ENCODE measurements around the gene RFX3. TPM values are rescaled to one million over a fixed set of nuclear protein-coding genes. Genes with fewer than 3 reads are reported as not detected.

RFX3 gene
- polyA plus RNA-seq (ENCODE audit: insufficient read length): 22.8 TPM
- long read RNA-seq, donor 1: 0 reads
- long read RNA-seq, donor 2, full-length matches to known transcripts: 1 of 1 reads
- long read RNA-seq, donor 2, partial matches to known transcripts: 0 of 1 reads
- long read RNA-seq, donor 2, other reads (novel, unspliced or antisense): 0 of 1 reads
- long read RNA-seq, donor 3: 0 reads
- long read RNA-seq, donor 4: 0 reads
- long read RNA-seq, donor 5: 0 reads
- long read RNA-seq, donor 6: 0 reads
- long read RNA-seq, donor 7, full-length matches to known transcripts: 1 of 1 reads
- long read RNA-seq, donor 7, partial matches to known transcripts: 0 of 1 reads
- long read RNA-seq, donor 7, other reads (novel, unspliced or antisense): 0 of 1 reads
- long read RNA-seq, donor 8: 0 reads

- peak; percentile 93 for DNase-seq
Measured at GRCh38 chr9:3525836-3526164, at the start of gene RFX3. Gene RFX3, minus strand, starts transcription at chr9:3526001. Its CDS starts 130,413 bp downstream, at chr9:3395588.

DNA sequence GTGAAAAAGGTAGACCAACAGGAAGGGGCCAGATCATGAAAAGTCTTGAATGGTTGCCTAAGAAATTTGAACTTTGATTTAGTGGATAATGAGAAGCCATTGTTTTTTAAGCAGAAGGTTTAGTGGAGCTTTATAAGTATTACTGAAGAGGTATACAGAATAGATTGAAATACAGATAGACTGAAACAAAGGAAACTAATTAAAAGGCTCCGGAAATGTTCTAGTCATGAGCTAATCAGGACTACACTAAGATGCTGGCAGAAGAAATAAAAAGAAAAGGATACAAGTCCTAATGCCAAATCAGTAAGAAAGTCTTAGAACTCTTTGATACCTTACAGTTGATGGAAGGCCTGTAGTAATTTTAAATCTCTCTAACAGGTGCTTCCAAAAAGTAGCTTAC lies 45.7 kb upstream of the RFX3 start:
- DNase-seq: no peak

DNA sequence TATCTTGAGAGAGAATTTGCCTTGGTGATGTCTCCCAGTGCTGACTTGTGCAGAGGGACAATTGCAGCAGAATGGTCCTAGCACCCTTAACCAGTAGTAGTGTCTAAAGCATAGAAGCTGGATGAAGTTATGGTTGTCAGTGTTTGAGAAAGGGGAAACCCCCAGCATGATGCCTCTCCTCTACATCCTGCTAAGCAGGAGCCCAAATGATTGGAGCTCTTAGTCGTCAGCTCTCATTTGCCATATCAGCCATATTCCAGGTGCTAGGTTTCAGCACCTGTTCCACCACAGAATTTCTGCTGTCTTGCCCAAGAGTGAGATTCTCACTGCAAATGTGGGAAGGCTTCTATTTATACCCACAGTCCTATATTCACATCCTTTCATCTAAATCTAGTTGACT lies 43.7 kb upstream of the RFX3 start:
- no peak for DNase-seq

- no peak for DNase-seq
Measured at GRCh38 chr9:3567988-3568387, 42.2 kb upstream of the RFX3 start.

DNA sequence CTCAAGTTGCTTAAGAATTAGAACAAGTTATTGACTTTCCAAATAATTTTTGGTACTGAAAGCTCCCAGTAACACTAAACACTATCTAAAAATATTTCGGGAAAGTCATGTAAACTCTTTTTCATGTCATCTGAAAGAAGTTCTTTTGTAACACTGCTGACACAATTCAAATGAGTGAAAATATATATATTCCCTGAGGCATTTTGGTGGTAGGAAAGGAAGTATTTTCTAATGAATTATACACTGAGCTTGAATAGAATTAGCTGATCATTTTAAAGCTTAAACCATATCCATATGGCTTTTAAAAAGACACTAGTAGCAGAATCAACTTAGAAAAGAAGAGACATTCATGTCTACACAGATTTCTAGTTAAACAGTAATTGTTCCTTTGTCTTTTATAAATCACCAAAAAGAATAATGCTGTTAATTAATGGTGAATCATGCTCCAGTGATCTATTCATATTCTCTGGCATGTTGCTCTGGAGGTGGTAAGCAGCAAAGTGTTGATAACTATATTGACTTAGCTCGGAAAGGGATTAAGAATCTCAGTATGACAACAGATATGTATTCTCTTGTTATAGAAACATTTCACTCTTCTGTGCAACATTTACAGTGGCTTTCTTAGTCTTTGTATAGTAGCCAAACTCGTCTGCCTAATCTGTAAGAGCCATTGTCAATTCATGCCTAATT lies 27.4 kb upstream of the RFX3 start:
- DNase-seq: no peak

- DNase-seq: no peak
Measured at GRCh38 chr9:3549225-3549624, 23.4 kb upstream of the RFX3 start.

DNA sequence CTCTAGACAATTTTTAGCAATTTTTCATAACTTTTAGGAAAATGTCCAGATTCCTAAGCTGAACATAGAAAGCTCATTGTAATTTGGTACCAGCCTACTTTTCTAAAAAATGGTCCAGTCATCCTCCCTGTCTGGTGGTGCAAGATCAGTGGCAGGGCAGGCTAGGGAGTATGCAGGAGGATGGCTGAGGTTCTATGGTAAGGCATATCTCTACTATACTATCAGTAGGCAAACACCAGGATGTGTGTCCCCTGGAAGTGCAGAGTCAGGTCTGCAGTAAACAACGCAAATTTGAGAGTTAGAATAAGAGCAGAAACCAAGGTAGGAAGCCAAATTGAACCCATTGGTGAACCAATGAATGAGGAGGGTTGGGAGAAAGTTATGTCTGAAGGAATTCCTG lies 22.8 kb upstream of the RFX3 start:
- no peak for DNase-seq

DNA sequence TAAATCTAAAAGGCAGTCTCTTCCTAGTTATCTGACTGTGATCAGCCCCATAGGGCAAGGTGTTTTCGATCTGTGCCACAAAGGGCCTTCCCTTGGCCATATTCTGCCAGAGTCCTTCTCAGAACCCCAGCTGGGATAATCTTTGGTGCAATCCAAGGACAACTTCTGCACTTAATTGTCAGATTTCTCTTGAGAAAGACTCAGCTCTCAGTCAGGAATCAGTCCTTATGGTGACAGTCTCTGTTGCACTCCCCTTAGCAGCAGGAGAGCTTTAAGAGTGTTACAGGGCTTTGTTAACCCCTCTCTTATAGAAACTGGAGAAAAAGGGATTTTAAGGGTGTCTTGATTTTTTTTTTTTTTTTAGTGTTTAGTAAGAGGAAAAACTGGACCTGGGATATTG lies 15.4 kb upstream of the RFX3 start:
- DNase-seq: no peak

DNA sequence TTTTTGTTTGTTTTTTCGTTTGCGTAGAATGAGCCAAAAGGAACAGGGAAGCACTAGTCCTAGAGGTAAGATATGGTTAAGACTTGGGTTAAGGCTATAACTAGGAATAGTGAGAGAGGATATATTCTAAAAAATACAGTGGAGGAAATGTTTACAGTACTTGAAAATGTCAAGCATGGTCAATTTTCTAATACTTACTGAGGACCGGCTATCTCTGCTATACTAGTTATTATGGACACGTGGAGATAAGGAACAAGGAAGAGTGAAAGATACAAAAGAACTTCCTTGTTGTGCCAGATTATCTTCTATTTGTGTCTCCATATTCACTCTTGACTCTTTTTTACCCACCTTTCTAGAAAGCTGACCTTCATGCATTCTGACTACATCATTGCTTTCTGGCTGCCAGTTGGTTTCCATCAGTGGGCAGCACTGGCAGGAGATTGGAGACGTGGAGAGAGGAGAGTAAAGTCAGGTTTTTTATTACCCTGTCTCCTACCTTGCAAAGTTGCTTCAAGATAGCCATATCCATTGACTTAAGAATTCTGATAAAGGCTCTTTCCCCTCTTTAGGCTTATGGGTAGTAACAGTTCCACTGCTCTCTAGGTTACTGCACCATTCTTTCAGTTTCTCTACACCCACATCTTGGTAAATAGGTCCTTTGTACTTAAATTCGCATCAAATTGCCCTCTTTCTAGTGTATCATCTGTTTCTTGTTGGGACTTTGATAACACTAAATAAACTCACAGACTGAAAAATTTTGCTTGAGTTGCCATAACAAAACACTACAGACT lies 9.0 kb upstream of the RFX3 start:
- DNase-seq: no peak

GRCh38 chr9:3532158-3532557 lies 6.4 kb upstream of the RFX3 start:
- DNase-seq: no peak

GRCh38 chr9:3528451-3528850 lies 2.6 kb upstream of the RFX3 start:
- no peak for DNase-seq

DNA sequence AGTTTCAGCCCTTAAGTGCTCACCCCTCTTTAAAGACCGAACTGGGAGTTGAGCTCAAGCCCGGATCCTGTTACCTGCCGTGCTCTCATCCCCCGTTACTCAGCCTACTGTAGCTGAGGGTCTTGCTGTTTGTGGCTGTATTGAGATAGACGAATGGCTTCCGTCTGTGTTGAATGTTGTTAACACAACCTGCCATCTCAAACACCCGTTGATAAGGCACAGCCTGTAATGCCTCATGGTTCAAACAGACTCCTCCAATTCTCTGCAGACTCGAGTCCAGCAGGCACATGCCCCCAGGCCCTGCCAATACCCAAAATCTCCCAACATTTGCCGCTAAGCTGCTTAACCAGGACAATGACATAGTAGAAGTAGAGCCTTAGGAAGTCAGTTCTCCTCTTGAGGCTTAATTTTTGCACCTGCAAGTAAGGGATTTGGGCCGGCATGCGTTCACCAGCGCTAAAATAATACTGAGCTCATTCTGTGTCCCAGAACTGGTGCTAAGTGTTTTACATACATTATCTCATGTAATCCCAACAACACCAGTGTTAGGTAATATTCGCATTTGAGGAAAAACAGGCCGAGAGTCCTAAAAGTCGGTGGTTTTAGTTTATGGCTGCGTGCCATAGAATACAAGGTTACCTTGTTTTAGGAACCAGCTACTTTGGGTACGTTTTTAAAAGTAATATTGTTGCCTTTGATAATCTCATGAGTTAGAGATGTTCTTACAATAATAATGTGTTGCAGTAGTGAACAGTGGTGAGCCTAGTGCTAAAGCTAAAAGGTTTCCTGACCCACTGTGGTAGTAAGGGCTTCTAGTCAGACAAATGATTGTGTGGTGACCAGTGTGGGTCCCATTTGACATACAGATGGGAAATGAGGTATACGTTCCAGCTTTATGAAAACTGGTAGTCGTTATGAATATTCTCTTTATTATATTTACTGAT lies 1.5 kb upstream of the RFX3 start:
- peak; percentile 63 for DNase-seq

GRCh38 chr9:3526165-3526996 lies 580 bp upstream of the RFX3 start:
- DNase-seq: peak; percentile 90

- DNase-seq: no peak
Measured at GRCh38 chr9:3525096-3525835, 535 bp downstream of the RFX3 start.

DNA sequence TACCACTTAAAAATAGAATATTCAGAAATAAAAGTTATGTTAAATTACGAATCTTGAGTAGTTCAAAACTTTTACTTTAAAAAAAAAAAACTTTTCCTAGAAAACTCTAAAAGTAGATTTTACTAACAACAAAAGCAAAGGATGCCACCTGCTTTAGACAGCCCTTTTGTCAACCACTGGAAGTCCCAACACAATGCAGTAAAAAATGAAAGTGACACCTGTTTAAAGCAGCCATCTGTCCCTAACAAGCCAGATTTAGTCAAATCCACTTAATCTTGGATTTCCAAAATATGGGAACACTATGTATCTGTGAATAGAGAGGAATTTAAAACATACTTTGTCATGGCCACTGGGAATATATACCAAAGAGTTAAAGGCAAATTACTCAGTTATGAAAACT lies 3.8 kb downstream of the RFX3 start:
- no peak for DNase-seq

GRCh38 chr9:3520564-3520963 lies 5.2 kb downstream of the RFX3 start:
- DNase-seq: no peak

GRCh38 chr9:3517377-3518048 lies 8.3 kb downstream of the RFX3 start:
- no peak for DNase-seq

- no peak for DNase-seq
Measured at GRCh38 chr9:3516667-3517330, 9.0 kb downstream of the RFX3 start.

DNA sequence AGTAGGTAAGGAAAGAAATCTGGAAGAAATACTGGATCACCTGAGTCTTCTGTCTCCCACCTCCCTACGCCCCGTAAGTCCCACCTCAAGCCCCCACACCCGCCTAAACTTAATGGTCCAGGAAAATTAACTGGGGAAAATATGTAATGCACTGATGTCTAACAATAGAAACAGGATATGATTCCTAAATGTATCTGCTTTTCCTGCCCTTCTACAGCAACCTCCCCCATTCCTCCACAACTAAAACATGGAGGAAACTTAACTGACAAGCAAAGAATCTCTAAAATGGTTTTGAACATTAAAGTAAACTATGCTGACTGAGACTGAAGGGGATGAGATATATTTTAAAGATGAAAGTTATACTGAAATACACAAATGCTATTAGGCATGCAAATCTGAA lies 10.4 kb downstream of the RFX3 start:
- no peak for DNase-seq
